Effector memory CD4-positive, alpha-beta T cell (primary cell): ENCODE measurements around the gene STOM.

Source experiments
- DNase-seq, 3 donors: peaks; one replicate each; pipeline ENCODE4 v3.0.0-alpha.2; 2020
- H3K27ac ChIP-seq: 2 replicates; pipeline ENCODE4 v1.7.0; 2013; ENCODE audit warnings: mild to moderate bottlenecking, low read length, moderate library complexity; ENCODE audit not compliant: insufficient read depth, poor library complexity, severe bottlenecking
- H3K27me3 ChIP-seq: replicated peaks from 2 replicates; pipeline ENCODE4 v1.7.0; 2013; ENCODE audit warnings: mild to moderate bottlenecking, low read length; ENCODE audit not compliant: insufficient read depth, control insufficient read depth, poor library complexity, severe bottlenecking
- H3K36me3 ChIP-seq: 2 replicates; pipeline ENCODE4 v1.7.0; 2013; ENCODE audit warnings: mild to moderate bottlenecking, low read length, moderate library complexity; ENCODE audit not compliant: control insufficient read depth, insufficient read depth
- H3K4me1 ChIP-seq: 2 replicates; pipeline ENCODE4 v1.7.0; 2013; ENCODE audit warnings: low read length, mild to moderate bottlenecking; ENCODE audit not compliant: control insufficient read depth, insufficient read depth, poor library complexity, severe bottlenecking
- H3K4me3 ChIP-seq: 2 replicates; pipeline ENCODE4 v1.7.0; 2013; ENCODE audit warnings: low read length, low read depth, mild to moderate bottlenecking; ENCODE audit not compliant: insufficient read depth, poor library complexity, severe bottlenecking
- H3K9me3 ChIP-seq: 2 replicates; pipeline ENCODE4 v1.7.0; 2013; ENCODE audit warnings: mild to moderate bottlenecking, low read length, moderate library complexity; ENCODE audit not compliant: control insufficient read depth

STOM gene

GRCh38 chr9:121394292-121394691, 24.2 kb upstream of the STOM start:
- no peaks in the 10 kb centered on the region for H3K27me3 ChIP-seq
- H3K4me1 ChIP-seq, result no peaks in the 10 kb centered on the region
- H3K9me3 ChIP-seq, result no peaks in the 10 kb centered on the region
- no peak overlapping the region for H3K4me3 ChIP-seq
- no peak for DNase-seq
- H3K36me3 ChIP-seq, result no peaks in the 10 kb centered on the region
- no peak overlapping the region for H3K27ac ChIP-seq

GRCh38 chr9:121393318-121393717, 23.3 kb upstream of the STOM start:
- DNase-seq, result no peak
- Histone ChIP-seq H3K4me1 (no peaks in the 10 kb centered on the region), H3K4me3 (no peak overlapping the region), H3K36me3 (no peaks in the 10 kb centered on the region), H3K27ac (no peak overlapping the region), H3K27me3 (no peaks in the 10 kb centered on the region), H3K9me3 (no peaks in the 10 kb centered on the region)

- no peak for DNase-seq
- Histone ChIP-seq H3K27ac (no peak overlapping the region), H3K27me3 (no peaks in the 10 kb centered on the region), H3K36me3 (no peaks in the 10 kb centered on the region), H3K9me3 (no peaks in the 10 kb centered on the region), H3K4me3 (no peak overlapping the region), H3K4me1 (no peaks in the 10 kb centered on the region)
These were observed 20.3 kb upstream of the STOM start for GRCh38 chr9:121390372-121390771.

GRCh38 chr9:121388140-121388905, 18.3 kb upstream of the STOM start:
- Histone ChIP-seq H3K4me1 (no peaks in the 10 kb centered on the region), H3K36me3 (no peaks in the 10 kb centered on the region), H3K4me3 (no peak overlapping the region), H3K9me3 (no peaks in the 10 kb centered on the region), H3K27ac (no peak overlapping the region), H3K27me3 (no peaks in the 10 kb centered on the region)
- DNase-seq, result no peak

- no peaks in the 10 kb centered on the region for H3K4me1 ChIP-seq
- no peak overlapping the region for H3K4me3 ChIP-seq
- DNase-seq, result no peak
- no peaks in the 10 kb centered on the region for H3K9me3 ChIP-seq
- no peaks in the 10 kb centered on the region for H3K36me3 ChIP-seq
- no peaks in the 10 kb centered on the region for H3K27me3 ChIP-seq
- H3K27ac ChIP-seq, result no peak overlapping the region
These were observed 16.6 kb upstream of the STOM start for GRCh38 chr9:121386442-121387175.

GRCh38 chr9:121383715-121384114, 13.7 kb upstream of the STOM start:
- no peak for DNase-seq
- Histone ChIP-seq H3K27ac (no peak overlapping the region), H3K4me3 (no peak overlapping the region), H3K27me3 (no peaks in the 10 kb centered on the region), H3K36me3 (no peaks in the 10 kb centered on the region), H3K4me1 (no peaks in the 10 kb centered on the region), H3K9me3 (no peaks in the 10 kb centered on the region)

GRCh38 chr9:121380846-121381245, 10.8 kb upstream of the STOM start:
- no peak for DNase-seq
- H3K9me3 ChIP-seq, result no peaks in the 10 kb centered on the region
- no peak overlapping the region for H3K4me3 ChIP-seq
- H3K36me3 ChIP-seq, result no peaks in the 10 kb centered on the region
- no peak overlapping the region for H3K27ac ChIP-seq
- no peaks in the 10 kb centered on the region for H3K27me3 ChIP-seq
- no peaks in the 10 kb centered on the region for H3K4me1 ChIP-seq

- Histone ChIP-seq H3K9me3 (no peaks in the 10 kb centered on the region), H3K27me3 (no peaks in the 10 kb centered on the region), H3K4me1 (no peaks in the 10 kb centered on the region), H3K27ac (no peak overlapping the region), H3K4me3 (no peak overlapping the region), H3K36me3 (no peaks in the 10 kb centered on the region)
- no peak for DNase-seq
These were observed 6.3 kb upstream of the STOM start for GRCh38 chr9:121376214-121376830.

GRCh38 chr9:121373011-121373729, 3.1 kb upstream of the STOM start:
- no peak for DNase-seq

More at GRCh38 chr9:121373011-121373729, 3.1 kb upstream of the STOM start:
- Histone ChIP-seq H3K4me1 (peaks cover 7% of the 10 kb centered on the region), H3K9me3 (no peaks in the 10 kb centered on the region), H3K27me3 (no peaks in the 10 kb centered on the region), H3K27ac (no peak overlapping the region), H3K36me3 (no peaks in the 10 kb centered on the region), H3K4me3 (no peak overlapping the region)
